HG03039 (cell line): ENCODE data around the gene XPR1.
"Not testable (repeated sequence)": the region's sequence is repeated elsewhere in the genome, so short reads cannot be mapped to it uniquely, and the experiment has no call there.

Experiments
- ATAC-seq: cut with Tn5 transposase; IDR thresholded peaks from one replicate; pipeline ENCODE4 v1.9.1; 2021; ENCODE audit warnings: mild to moderate bottlenecking, moderate library complexity; ENCODE audit not compliant: unreplicated experiment

XPR1 gene

GRCh38 chr1:180710746-180711145 lies 78.9 kb downstream of the XPR1 start:
- ATAC-seq, result not testable (repeated sequence)

DNA sequence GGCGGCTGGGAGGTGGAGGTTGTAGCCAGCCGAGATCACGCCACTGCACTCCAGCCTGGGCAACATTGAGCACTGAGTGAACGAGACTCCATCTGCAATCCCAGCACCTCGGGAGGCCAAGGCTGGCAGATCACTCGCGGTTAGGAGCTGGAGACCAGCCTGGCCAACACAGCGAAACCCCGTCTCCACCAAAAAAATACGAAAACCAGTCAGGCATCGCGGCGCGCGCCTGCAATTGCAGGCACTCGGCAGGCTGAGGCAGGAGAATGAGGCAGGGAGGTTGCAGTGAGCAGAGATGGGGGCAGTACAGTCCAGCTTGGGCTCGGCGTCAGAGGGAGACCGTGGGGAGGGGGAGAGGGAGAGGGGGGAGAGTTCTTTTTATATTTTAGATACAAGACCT lies 79.4 kb downstream of the XPR1 start:
- ATAC-seq, result not testable (repeated sequence)

GRCh38 chr1:180720753-180721152 lies 88.9 kb downstream of the XPR1 start:
- ATAC-seq, result no peak

GRCh38 chr1:180722586-180722985 lies 90.8 kb downstream of the XPR1 start:
- no peak for ATAC-seq

- ATAC-seq, result no peak
Measured at GRCh38 chr1:180724055-180724454, 92.2 kb downstream of the XPR1 start.

- not testable (repeated sequence) for ATAC-seq
Measured at GRCh38 chr1:180726024-180726423, 94.2 kb downstream of the XPR1 start.

DNA sequence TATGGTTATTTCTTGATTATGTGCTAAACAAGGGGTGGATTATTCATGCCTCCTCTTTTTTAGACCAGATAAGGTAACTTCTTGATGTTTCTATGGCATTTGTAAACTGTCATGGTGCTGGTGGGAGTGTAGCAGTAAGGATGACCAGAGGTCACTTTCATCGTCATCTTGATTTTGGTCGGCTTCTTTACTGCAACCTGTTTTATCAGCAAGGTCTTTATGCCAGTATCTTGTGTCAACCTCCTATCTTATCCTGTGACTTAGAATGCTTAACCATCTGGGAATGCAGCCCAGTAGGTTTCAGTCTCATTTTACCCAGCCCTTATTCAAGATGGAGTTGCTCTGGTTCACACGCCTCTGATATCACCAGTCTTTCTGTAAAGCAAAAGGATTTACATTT lies 95.9 kb downstream of the XPR1 start:
- ATAC-seq, result not testable (repeated sequence)

- ATAC-seq, result no peak
Measured at GRCh38 chr1:180728472-180729106, 96.8 kb downstream of the XPR1 start.

DNA sequence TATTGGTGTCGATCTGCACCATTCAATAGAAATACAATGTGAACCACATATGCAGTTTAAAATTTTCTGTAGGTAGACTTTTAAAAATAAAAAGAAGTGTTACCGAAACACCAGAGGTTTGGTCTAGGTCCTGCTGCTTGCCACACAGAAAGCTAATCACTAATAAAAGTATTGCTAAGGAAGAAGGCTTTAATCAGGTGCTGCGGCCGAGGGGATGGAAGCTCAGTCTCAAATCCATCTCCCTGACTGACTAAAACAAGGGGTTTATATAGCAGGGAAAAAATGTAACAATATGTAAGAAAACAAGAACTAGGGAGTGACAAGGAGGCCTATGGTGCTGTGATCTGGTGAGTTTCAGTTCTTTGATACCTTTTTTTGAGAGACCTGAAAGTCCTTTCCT lies 99.3 kb downstream of the XPR1 start:
- ATAC-seq, result no peak

DNA sequence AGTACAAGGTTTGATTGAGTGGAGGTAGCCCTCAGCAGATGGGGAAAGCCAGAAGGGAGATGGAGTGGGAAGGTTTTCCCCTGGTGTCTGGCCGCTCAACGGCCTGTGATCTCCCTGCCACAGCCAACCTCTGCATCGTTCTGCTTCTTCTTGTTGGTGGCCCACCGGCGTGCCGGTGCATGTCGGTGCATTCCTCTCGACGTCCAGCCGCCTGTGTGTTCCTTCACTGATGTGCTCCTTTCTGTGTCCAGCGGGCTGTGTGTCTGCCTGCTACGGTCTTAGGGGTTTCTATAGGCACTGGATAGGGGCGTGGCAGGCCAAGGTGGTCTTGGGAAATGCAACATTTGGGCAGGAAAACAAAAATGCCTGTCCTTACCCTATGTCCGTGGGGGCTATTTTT lies 101.0 kb downstream of the XPR1 start:
- no peak for ATAC-seq

DNA sequence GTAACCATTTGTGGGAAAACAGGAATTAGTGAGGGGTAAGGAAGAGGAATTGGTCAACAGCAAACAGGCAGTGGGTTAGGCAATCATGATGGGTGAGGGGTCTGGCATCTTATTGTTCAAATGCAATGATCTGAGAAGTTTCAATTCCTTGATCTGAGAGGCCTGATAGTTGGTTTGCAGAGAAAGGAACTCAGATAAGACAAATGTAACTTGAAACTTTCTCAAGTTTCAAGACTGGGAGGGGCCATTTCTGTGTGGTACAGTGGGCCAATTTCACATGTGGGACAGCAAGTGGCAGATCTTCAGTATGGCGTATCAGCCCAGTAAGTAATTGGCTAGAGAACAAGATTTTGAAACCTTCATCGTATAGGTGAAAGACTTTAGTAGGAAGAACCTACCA lies 102.5 kb downstream of the XPR1 start:
- ATAC-seq, result no peak

DNA sequence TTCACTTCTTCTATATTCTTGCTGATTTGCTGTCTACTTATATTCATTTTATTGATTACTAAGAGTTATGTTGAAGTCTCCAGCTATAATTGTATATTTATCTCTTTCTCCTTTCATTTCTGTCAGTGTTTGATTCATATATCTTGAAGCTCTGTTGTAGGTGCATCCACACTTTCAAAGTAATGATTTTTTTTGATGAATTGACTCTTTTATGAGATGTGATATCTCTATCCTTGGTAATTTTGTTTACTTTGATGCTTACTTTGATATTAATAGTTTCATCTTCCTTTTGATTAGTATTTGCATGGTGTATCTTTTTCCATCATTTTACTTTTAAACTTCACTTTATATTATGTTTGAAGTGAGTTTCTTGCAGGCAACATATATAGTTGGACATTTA lies 110.8 kb downstream of the XPR1 start:
- ATAC-seq, result no peak

DNA sequence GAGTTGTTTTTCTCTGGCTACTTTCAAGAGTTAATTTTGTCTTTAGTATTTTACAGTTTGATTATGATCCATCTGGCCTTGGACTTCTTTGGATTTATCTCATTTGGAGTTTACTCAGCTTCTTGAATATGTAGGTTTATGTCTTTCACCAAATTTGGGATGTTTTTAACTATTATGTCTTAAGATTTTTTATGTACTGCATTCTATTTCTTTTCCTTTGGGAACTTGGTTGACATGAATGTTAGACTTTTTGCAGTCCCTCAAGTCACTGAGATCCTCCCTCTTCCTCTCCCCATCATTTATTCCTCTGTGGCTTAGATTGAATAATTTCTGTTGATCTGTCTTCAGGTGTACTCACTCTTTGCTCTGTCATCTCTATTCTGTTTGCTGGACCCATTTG lies 112.0 kb downstream of the XPR1 start:
- no peak for ATAC-seq

DNA sequence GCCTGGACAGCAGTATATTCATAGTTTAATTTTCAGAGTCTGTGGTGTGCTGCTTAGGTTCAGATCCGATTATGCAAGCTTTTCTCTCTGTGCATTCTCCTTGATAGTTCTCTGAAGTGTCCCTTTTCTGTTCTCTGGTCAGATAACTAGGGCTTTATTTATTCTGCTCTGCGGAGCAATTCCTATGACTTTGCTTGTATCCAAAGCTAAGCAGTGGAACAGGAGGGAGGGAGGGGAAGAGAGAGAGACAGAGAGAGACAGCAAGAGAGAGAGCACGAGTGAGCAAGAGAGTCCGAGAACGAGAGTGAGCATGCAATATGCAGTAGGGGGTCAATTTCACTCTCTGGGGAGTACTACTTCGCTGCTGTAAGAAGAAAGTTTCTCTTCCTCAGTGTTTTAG lies 113.3 kb downstream of the XPR1 start:
- ATAC-seq, result no peak

GRCh38 chr1:180751921-180752320 lies 120.1 kb downstream of the XPR1 start:
- ATAC-seq, result no peak

GRCh38 chr1:180754453-180754852 lies 122.6 kb downstream of the XPR1 start:
- ATAC-seq, result no peak

DNA sequence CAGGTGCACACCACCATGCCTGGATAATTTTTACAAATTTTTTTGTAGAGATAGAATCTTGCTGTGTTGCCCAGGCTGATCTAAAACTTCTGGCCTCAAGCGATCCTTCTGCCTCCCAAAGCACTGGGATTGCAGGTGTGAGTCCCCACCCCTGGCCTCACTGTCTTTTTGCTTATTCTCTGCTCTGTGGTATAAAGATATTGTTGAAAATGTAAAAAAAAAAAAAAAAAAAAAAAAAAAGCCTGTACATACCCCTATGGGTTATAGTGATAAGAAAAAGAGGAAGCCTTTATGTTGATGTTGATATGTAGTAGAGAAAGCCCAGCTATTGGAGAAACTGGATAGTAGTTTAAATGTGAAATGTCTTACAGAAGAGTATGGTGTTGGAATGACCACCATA lies 125.8 kb downstream of the XPR1 start:
- no peak for ATAC-seq

GRCh38 chr1:180762796-180763195 lies 131.0 kb downstream of the XPR1 start:
- ATAC-seq, result no peak

- ATAC-seq, result no peak
Measured at GRCh38 chr1:180765151-180765550, 133.3 kb downstream of the XPR1 start.

DNA sequence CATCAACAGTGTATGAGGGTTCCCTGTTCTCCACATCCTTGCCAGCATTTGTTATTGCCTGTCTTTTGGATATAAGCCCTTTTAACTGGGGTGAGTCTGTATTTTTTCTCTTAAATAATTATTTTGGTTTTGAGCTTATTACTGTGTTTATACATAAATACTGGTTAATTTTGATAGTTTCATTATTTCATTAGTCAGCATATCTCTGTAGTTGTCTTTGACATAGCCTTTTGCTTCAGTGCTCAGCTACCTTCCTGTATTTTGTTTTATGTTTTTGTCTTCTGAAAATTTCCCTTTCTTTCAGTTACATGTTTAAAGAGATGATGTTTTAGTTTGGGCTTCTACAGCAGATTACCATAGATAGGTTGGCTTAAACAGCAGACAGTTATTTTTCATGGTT lies 138.1 kb downstream of the XPR1 start:
- ATAC-seq, result no peak

GRCh38 chr1:180773210-180773865 lies 141.5 kb downstream of the XPR1 start:
- ATAC-seq, result no peak

GRCh38 chr1:180775801-180776200 lies 144.0 kb downstream of the XPR1 start:
- ATAC-seq, result no peak
